GM21515 (cell line): ENCODE data around the gene ARSA.
"Not testable (repeated sequence)": the region's sequence is repeated elsewhere in the genome, so short reads cannot be mapped to it uniquely, and the experiment has no call there.

ENCODE experiments used
- ATAC-seq: cut with Tn5 transposase; IDR thresholded peaks from one replicate; pipeline ENCODE4 v1.9.1; 2021; ENCODE audit not compliant: unreplicated experiment

The ARSA gene

DNA sequence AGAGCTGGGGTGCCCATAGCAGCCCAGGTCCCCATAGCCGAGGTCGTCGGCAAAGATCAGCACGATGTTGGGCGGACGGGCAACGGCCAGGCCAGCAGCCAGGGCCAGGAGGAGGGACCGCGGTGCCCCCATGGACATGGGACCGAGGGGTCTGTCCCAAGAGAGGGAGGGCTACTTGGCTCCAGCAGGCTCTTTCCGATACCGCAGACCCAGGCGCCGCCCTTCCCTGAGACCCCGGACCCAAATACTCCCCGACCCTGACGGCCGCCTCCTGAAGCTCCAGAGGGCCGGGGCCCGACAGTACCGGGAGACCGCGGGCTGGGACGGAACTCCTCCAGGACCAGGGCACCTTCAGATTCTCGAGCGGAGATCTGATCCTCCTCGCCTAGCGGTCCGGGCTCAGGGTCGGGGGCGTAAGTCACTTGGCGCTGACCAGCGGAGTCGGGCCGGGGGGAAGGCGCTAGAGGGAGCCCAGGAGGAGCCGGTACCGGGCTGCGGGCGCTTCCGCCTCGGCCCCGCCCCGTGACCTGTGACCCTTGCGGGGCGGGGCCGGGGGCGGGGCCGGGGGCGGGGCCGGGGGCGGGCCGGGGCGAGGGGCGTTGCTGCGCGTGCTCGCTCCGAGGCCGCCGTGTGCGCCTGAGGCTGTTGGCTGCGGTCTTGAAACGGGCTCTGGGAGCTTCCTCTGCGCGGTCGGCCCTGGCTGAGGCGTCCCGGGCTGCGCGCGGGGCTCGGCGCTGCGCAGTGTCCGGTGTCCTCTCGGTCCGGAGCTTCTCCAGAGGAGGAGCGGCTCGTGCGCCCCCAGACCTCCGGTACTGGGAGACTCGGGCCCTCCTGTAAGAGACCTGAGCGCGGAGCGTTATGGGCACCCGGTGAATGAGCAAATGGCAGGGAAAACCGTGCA is at the start of gene ARSA:
TSS of gene ARSA (minus strand) at position 511 of the 901 bp plus-strand sequence. CDS start at position 138, 373 bp downstream.
- ATAC-seq = peak; percentile 69

DNA sequence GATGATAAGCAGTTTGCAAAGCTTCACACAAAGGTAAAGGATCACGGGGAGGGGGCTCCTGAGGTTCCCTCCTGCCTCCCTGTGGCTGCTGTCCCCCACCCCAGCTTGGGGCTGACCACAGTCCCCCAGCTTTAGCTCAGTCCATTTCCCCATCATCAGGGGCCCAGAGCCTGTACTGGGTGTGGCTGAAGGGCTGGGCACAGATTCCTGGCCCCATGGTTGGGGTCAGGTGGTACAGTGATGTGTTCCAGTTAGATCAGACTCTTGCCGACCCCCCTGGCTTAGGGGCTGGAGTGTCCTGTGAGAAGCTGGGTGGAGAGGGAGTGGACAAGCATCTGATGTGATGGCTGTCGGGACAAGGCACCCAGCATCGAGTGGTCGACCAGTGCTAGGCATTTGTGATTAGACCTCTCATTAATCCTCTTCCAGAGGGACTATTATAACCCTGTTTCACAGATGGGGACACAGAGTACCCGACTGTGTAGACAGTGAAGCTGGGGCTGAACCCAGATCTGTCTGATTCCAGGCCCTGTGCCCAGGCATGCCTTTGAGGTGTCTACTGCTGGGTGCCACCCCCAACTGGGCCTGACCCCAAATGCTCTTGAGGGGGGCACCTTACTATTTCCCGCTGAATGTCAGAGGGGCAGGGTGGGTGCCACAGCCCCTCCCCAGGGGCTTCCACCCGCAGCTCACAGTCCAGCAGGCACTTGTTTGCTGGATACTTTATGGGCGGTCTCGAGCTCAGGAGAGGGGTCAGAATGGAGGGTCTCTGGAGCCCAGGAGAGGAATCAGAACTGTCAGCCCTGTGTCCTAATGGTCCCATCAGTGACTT is 48.9 kb upstream of the ARSA start:
- no peak for ATAC-seq

DNA sequence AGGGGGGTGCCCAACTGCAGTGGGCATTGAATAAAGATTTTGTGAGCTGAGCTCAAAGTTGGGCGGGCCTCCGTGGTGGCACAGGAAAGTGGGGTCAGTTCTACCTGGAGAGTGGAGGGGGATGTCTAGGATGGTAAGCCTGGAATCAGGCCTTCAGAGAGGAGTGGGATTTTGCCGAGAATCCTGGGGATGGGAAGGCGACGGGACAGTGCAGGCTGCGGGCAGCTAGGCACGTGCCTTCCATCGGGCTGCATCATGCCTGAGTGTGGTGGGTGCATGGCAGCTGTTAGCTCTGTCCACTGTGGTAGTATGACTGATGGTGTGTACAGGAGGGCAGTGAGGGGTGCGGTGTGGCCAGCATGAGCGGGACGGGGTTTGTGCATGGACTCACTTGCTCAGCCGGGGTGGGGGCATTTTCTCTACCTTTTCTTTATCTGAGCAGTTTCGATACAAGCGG is 48.3 kb upstream of the ARSA start:
- no peak for ATAC-seq

DNA sequence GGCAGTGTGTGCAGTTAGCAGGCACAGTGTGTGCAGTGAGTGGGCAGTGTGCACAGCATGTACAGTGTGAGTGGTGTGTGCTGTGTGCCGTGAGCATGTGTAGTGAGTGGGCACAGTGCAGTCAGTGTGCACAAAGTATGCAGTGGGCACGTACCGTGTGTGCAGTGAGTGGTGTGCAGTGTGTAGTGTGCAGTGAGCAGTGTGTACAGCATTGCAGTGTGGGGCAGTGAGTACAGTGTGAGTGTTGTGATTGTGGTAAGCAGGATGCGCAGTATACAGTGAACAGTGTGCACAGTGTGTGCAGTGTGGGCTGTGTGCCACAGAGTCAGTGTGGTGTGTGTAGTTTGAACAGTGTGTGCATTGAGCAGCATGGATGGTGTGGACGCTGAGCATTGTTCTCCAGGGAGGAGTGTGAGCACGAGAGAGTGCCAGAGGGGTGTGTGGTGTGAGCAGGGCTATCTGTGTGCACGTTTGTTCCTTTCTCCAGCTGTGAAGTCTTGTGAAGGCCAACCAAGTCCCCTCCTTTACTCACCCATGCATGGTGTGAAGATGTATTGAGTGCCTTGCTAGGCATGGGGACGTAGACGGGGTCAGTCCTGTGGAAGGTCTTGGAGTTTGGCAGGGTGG is 47.7 kb upstream of the ARSA start:
- no peak for ATAC-seq

DNA sequence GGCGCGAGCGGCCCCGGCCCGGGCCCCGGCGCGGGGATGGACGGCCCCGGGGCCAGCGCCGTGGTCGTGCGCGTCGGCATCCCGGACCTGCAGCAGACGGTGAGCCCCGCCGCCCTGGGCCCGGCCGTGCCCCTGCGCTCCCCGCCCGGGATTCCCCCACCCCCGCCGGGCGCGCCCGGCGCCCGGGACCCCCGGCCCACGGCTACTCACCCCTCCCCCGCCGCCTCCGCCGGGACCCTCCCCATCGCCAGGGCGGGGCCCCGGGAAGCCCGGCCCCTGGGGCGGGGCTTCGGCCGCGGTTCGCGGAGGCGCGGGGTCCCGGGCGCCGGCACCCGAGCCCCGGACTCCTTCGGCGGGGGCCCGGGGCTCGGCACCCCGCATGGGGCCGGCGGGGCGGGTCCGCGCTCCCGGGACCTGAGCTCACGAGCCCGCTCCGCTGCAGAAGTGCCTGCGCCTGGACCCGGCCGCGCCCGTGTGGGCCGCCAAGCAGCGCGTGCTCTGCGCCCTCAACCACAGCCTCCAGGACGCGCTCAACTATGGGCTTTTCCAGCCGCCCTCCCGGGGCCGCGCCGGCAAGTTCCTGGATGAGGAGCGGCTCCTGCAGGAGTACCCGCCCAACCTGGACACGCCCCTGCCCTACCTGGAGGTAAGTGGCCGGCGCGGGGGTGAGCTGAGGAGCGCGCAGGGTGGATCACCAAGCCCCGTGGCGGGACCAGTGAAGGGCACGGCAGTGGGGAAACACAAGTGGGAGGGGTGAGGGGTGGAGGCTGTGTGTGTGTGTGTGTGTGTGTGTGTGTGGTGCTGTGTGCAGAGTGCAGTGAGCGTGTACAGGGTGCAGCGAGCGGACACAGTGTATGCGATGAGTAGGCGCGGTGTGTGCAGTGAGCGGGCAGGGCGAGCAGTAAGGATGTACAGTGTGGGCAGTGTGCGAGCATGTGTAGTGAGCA is 46.9 kb upstream of the ARSA start:
- ATAC-seq = no peak

DNA sequence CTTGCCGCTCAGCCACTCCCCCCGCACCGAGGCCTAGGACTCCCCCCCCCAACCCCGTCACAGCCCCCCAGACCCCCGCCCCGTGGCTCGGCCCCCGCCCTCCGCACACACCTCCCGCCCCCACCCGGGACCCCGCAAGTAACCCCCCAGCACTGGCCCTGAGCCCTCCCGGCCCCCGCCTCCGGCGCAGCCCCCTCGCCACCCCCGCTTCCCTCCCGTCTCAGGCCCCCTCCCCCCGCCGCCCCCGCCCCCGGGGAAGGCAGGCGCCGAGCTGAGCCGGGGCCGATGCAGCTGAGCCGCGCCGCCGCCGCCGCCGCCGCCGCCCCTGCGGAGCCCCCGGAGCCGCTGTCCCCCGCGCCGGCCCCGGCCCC is 46.2 kb upstream of the ARSA start:
- ATAC-seq = no peak

DNA sequence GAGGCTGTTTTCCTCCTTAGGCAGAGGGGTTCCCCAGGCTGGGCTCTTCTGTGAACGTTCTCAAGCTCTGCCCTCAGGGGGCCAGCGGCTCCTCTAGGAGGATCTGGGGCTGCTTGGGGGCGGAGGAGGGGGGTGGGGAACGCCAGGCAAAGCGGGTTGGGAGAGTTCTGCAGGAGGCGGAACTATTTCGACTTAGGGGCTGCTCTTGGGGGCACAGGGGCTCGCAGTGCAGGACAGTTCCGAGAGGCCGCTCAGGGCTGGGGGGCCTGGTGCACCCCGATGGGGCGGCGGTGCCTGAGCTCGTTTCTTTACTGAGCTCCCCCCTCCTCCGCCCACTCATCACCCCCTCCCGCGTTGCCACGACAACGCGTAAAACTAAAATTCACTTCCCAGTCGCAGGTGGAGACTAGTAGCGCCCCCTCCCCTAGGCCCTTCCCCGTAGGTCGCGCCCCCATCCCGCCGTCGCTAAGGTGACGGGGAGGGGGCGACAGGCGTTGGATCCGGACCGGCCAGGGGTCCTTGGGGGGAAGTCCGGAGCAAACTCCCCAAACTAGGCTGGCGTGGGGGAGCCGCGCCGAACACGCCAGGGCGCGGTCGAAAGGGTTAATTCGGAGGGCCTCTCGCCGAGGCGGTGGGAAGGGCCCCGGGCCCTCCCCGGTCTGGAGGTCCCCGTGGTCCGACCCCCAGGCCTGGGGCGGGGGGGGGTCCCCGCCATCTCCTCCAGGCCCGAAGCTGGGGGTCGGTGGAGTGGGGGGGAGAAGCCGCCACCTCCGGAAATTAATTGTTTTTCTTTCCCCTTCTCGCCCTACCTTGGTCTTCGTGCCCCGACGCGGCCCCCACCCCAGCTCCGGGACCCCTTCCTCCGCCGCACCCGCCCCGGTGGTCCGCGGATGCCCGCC is 45.5 kb upstream of the ARSA start:
- no peak for ATAC-seq

DNA sequence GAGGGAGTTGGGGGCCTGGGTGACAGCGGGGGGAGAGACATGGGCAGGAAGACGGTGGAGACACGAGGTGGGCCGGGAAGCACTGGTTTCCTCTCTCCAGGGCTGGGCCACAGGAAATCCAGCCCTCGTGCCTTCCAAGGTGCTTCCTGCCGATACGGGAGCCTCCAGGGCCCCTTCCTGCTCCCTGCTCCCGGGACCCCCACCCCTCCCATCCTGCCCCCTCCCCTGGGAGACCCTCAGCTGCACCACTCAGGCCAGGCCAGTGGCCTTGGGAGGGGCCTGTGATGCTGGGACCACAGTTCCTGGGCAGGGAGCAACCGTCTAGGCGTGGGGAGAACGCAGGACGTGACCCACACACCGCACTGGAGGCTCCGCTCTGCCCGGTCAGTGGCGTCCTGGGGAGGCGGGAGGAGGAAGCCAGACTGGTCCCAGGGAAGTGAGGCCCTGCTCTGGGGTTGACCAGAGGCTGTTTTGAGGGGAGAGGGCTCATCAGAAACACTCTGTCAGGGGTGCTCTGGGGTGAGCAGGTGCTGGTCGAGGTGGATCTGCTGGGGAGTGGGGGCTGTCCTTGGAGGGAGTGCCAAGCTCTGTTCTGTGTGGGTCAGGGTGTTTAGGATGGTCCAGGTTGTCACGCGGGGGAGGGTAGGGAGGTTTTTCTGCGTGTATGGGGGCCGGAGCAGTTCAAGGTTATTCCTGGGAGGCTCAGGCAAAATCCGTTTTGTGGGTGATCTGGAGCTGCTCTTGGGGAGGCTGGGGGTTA is 44.7 kb upstream of the ARSA start, which contains the start of gene SHANK3:
TSS of gene SHANK3 (plus strand) at position 353 of the 760 bp plus-strand sequence.
- no peak for ATAC-seq

DNA sequence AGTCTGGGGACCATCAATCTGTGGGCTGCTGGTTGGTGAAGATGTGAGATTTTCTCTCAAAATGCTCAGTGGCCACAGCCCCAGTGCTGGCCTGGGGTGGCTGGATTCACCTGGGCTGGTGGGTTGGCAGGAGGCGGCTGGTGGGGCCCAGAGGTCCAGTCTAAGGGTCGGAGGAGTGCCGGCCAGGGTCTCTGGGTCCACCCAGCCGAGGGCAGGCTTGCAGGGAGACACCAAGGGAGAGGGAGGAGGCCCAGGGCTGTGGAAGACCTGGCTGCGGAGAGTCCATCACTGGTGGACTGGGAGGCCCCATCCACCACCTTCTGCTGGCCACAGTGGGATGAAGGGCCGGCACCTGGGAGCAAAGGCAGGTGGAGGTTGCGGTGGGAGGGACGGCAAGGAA is 44.1 kb upstream of the ARSA start:
- ATAC-seq = no peak

DNA sequence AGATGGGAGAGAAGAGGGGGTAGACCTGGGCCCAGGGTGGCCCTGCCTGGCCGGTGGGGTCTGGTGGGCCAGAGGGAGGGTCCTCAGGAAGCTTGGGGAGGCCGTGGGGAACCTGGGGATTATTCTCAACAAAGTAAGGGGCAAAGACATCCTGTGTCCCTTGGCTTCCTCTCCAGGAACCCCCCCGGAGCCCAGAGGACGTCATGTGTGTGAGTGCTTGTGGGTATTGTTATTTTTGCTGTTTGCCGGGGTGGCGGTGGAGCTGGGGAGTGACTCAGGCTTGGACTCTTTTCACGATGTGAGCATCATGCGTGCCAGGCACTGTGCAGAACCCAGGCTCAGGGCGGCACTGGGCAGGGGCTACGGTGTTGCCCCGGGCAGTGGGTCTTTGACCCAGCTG is 43.7 kb upstream of the ARSA start:
- no peak for ATAC-seq

DNA sequence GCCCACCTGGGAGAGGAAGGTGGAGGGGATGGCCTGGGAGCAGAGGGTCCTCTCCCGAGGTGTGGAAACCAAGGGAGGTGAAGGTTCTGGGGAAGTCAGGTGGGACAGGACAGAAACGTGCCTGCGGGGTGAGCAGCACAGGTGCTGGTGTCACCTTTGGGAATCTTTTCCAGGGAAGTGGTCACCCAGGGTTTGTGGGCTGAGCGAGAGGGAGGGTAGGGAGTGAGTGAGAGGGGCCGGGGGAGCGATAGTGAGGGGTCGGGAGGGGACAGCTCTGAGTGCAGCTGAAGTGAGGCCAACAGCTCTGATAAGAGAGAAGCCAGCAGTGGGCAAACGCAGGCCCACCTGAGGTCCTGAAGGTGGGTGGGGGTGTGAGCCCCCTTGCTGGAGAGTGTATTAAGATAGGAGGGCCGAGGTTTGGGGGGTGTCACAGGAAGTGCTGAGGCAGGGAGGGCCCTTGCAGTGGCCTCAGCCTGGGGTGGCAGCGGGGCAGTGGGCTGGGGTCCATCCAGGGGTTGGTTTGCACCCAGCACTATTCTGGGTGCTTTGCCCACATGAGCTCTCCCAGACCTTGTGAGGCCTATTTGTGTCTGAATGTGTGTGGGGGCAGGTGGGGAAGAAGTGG is 43.1 kb upstream of the ARSA start:
- no peak for ATAC-seq

DNA sequence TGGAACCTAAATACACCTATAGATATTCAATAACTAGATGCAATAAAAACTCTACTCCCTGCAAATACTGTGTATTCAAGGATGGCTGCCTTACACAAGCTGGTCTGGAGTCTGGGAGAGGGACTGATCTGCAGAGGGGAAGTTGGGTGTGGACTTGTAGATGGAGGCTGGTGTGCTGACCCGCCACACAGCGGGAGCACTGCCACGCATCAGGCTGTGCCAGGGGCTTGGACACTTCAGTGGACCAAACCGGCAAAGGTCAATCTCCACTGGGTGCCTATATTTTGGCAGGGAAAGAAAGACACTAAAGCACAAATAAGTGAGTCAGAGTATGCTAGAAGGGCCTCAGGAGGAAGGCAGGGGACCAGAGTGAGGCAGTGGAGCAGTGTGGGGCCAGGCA is 42.6 kb upstream of the ARSA start:
- ATAC-seq = no peak

DNA sequence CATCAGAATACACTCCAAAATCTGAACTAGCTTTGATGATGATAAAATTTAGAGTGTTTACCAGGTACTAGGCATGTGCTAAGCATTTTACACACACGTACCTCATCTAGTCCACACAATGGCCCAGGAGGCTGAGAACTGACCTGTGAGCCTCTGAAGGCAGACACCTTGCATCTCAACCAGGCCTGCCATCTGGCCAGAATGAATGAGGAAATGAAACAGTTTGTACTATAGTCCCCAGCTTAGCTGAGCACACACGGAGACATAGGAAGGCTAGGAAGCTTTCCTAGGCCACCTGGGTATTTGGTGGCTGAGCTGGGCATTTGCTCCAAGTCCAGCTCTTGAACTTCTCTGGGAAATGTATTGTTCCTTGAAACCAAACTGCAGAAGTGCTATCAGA is 37.8 kb upstream of the ARSA start:
- ATAC-seq = no peak

DNA sequence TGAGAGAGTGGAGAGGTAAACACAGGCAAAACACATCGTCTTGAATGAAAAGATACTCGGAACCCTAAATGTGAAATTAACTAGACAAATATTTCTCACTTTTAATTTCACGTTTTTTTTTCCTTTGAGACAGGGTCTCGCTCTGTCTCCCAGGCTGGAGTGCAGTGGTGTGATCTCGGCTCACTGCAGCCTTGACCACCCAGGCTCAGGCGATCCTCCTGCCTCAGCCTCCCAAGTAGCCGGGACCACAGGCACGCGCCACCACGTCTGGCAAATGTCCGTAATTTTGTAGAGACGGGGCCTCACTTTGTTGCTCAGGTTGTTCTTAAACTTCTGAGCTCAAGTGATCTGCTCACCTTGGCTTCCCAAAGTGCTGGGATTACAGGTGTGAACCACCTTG is 37.3 kb upstream of the ARSA start:
- no peak for ATAC-seq

DNA sequence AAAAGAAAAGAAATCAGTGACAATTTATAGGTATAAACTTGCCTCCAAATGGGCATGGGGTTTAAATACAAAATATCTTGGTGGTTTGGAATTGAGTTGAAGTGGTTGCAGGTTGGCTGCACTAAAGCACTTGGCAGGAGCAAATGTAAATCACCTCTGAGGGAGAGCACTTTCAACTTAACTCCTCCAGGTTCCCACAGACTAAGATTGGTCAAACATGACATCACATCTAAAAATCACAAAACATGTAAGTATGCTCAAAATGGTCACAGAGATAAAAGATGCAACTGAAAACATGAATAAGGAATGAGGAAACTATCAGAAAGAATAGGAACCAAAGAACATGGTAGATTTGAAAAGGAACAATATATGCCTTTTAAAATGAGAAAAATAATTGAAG is 32.4 kb upstream of the ARSA start:
- no peak for ATAC-seq

DNA sequence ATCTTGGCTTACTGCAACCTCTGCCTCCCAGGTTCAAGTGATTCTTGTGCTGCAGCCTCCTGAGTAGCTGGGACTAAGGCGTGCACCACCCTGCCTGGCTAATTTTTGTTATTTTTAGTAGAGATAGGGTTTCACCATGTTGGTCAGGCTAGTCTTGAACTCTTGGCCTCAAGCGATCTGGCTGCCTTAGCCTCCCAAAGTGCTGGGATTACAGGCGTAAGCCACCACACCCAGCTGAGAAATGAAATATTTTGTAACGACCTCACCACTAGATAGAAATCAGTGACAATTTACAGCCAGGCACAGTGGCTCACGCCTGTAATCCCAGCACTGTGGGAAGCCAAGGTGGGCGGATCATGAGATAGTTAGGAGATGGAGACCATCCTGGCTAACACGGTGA is 31.8 kb upstream of the ARSA start:
- not testable (repeated sequence) for ATAC-seq

DNA sequence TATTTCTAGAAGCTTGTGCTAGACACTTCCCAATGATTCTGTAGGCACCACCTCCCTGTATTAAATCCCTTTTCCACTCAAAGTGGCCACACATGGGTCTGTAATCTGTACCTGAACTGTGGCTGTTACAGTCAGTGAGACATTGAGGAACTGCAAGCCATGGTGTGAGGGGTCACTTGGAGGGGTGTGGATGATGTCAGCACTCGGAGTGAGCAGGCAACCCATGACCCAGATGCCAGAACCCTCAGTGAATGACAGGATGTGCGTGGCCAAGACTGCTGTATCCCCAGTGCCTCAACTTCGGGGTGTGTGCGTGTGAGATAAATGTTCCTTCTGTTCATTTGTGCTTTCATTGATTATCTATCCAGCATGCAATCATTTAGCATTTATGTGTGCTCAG is 30.0 kb upstream of the ARSA start:
- no peak for ATAC-seq
